ENCODE measurements around the gene GARS1. TPM values are rescaled to one million over a fixed set of nuclear protein-coding genes. Genes with fewer than 3 reads are reported as not detected.

The GARS1 gene
- total RNA-seq, 1 experiment from 2014 or later, result 294 TPM

- peaks cover 9% of the 10 kb centered on the region for H3K4me1 ChIP-seq (ENCODE audit: insufficient read depth, low read length, poor library complexity, severe bottlenecking)
- peaks cover 76% of the 10 kb centered on the region for H3K27me3 ChIP-seq (replicated peaks; ENCODE audit: insufficient read depth, low read depth, low read length, poor library complexity)
- CTCF ChIA-PET, result no interaction called here
- peak; percentile 10 for DNase-seq (ENCODE audit: low spot score)
- no TSS peak for BruUV-seq (replicated peaks)
- H3K9me3 ChIP-seq (ENCODE audit: low read depth, low read length, poor library complexity, severe bottlenecking), result no peaks in the 10 kb centered on the region
- no peaks in the 10 kb centered on the region for H3K36me3 ChIP-seq (ENCODE audit: insufficient read depth, low read length, poor library complexity, severe bottlenecking)
- POLR2A ChIA-PET (ENCODE audit: low non-redundant PET), result no interaction called here
- no peak within 1 kb of the TSS for H3K27ac ChIP-seq (ENCODE audit: low read depth, low read length, poor library complexity, severe bottlenecking)
- peak within 1 kb of the TSS; percentile 33 for H3K4me3 ChIP-seq (ENCODE audit: low read depth, low read length, poor library complexity, severe bottlenecking)
- intact Hi-C loops (cut with micrococcal nuclease; ENCODE audit: unreplicated experiment), result no loop called here
- TF ChIP-seq EZH2 (IDR thresholded peaks at IDR 0.05; ENCODE audit: borderline replicate concordance, low read depth, low read length, poor library complexity, severe bottlenecking) (no peak), CTCF (conservative IDR thresholded peaks at IDR 0.05; ENCODE audit: low read depth, low read length) (peak; percentile 54)
These were observed 87.8 kb downstream of the GARS1 start, which contains the start of gene CRHR2 for GRCh38 chr7:30682212-30683083. Gene CRHR2 (minus strand): TSS chr7:30682456. CDS start chr7:30682280, 176 bp downstream.

DNA sequence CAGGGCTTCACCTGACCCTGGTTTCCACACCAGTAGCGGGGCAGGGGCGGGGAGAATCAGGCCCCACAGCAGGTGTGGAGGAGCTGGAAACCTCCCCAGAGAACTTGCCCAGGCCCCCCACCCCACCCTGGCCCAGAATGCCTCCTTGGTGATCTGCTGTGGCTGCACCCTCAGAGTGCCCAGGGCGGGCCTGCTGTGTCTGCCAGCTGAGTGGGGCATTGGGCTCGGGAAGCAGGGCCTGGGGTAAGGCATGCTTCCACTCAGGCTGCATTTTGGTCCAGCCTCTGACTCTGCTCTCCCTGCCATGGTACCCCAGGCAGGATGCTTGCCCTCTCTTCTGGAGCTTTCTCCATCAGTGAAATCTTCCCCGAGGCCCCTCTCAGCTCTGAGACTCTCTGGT lies 88.6 kb downstream of the GARS1 start:
- no peak for TF ChIP-seq CTCF (conservative IDR thresholded peaks at IDR 0.05; ENCODE audit: low read depth, low read length)
- ChIA-PET POLR2A (ENCODE audit: low non-redundant PET) (no interaction called here), CTCF (no interaction called here)
- Histone ChIP-seq H3K27me3 (replicated peaks; ENCODE audit: insufficient read depth, low read depth, low read length, poor library complexity) (peaks cover 68% of the 10 kb centered on the region), H3K36me3 (ENCODE audit: insufficient read depth, low read length, poor library complexity, severe bottlenecking) (no peaks in the 10 kb centered on the region), H3K4me1 (ENCODE audit: insufficient read depth, low read length, poor library complexity, severe bottlenecking) (peaks cover 9% of the 10 kb centered on the region), H3K9me3 (ENCODE audit: low read depth, low read length, poor library complexity, severe bottlenecking) (no peaks in the 10 kb centered on the region), H3K4me3 (ENCODE audit: low read depth, low read length, poor library complexity, severe bottlenecking) (no peak overlapping the region), H3K27ac (ENCODE audit: low read depth, low read length, poor library complexity, severe bottlenecking) (no peak overlapping the region)
- intact Hi-C loops (cut with micrococcal nuclease; ENCODE audit: unreplicated experiment), result no loop called here
- BruUV-seq (replicated peaks), result no TSS peak
- no peak for DNase-seq (ENCODE audit: low spot score)

Other genes with a start within 250 kb of the GARS1 start
- 2.0 and 2.3 TPM in 2 replicates for gene NOD1, start 116.1 kb upstream of the GARS1 start, total RNA-seq (2021)
- 63.5 and 66.0 TPM in 2 replicates for gene GGCT, start 90.0 kb upstream of the GARS1 start, total RNA-seq (2021)
- gene CRHR2, start 87.6 kb downstream of the GARS1 start, total RNA-seq (2021), result not detected in 2 replicates
- gene INMT, start 157.3 kb downstream of the GARS1 start, total RNA-seq (2021), result 0.11 and 0.17 TPM in 2 replicates
- gene MINDY4, start 176.5 kb downstream of the GARS1 start, total RNA-seq (2021), result 3.8 and 4.0 TPM in 2 replicates

Data from A673 (cell line).